C4-2B (cell line): ENCODE results near the gene NPHP4.

Experiments used
- H3K27ac ChIP-seq: fragments of 450-650 bp; 2 replicates; pipeline ENCODE4 v1.5.1; 2017
- CTCF ChIP-seq: fragments of 450-650 bp; conservative IDR thresholded peaks from 2 replicates; pipeline ENCODE4 v1.5.1; 2017; ENCODE audit warnings: mild to moderate bottlenecking
- ZFX ChIP-seq: fragments of 450-650 bp; IDR thresholded peaks from 2 replicates; pipeline ENCODE4 v1.6.1; 2017

The NPHP4 gene

DNA sequence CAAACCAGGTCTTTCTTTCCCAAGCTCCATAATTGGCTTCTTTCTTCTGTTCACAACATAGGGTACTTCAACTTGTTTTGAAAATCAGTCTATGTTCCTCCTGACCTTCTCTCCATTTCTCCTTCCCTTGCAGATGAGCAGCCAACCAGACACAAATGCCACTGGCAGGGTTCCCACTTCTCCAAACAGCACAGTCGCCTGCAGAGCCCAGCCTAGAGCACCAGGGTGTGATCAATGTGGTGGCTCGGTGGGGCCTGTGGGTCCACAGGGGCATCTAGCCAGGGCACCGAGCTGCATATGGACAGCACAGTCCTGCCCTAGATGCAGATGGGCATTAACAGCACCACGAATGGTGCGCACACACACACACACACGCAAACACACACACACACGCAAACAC lies 112.8 kb downstream of the NPHP4 start:
- TF ChIP-seq ZFX (no peak), CTCF (no peak)

DNA sequence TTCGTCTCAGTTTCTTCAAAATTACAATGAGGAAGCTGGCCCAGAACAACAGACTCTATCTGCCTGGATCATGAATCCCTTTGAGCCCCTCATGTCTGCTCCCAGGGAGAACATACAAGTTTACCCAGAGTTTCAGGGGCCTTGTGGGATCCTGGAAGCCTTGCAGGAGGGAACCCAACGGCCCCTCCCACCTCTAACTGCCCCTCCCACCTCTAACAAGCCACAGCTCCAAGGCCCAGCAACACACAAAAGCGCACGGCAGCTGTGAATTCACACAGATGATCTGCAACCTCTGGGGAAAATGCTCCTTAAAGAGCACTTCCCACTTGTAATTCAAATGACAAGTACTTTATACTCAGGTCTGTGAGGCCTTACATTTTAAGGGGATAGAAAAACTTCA lies 113.3 kb downstream of the NPHP4 start:
- H3K27ac ChIP-seq = no peak overlapping the region
- TF ChIP-seq ZFX (no peak), CTCF (no peak)

More for the DNA sequence above, 112.8 kb downstream of the NPHP4 start:
- no peak overlapping the region for H3K27ac ChIP-seq

GRCh38 chr1:5877683-5878530 lies 114.3 kb downstream of the NPHP4 start:
- TF ChIP-seq CTCF = no peak
- TF ChIP-seq ZFX = no peak
- no peak overlapping the region for H3K27ac ChIP-seq

GRCh38 chr1:5877001-5877400 lies 115.2 kb downstream of the NPHP4 start:
- TF ChIP-seq ZFX = no peak
- no peak for TF ChIP-seq CTCF
- no peak overlapping the region for H3K27ac ChIP-seq

DNA sequence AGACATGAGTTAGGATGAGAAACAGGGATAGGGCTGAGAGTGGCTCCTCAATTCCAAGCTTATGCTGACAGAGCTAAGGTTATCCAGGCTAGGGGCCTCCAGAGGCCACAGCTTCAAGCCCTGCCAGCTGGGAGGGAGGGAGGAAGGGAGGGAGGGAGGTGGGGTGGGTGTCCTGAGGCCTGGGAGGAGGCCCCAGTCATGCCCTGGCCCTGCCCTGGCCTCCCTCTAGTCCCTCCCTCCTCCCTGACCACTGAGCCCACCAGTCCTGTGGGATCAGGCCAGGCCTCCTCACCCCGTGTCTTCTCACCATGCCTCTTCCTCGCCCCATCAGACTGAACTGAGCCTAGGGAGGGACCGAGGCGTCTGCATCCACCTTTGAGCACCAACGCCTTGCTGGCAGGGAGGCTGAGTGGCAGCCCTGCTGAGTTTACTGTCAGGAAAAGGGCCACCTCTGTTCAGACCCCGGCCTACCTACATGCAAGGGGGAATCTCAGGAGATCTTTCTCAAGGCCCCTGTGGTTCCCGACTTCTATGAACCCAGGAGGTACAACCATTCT lies 116.1 kb downstream of the NPHP4 start:
- TF ChIP-seq ZFX (no peak), CTCF (no peak)
- no peak overlapping the region for H3K27ac ChIP-seq

DNA sequence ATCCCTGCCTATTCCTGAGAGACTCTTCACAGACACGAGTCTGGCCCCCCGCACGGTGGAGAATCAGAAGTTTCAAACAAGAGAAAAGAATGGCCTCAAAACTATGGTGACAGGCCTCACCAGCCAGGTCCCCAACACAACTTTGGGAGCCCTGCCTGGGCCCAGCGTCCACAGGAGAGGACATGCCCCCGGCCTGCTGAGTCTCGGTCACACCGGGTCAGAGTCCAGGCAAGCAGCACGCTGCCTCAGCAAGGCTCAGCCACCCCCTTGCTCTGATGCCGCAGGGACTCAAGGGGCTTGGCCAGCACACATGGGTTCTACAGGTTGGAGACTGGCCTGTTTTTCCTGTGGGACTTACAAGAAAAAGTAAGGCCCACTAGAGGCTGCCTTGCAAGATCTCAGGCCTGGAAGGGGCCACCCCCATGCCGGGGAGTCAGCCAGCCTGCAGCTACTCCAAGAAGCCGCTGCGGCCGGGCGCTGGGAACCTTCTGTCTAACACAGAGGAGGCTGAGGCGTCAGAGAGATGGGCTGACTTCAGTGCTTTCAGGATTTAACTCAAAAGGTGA lies 116.8 kb downstream of the NPHP4 start:
- TF ChIP-seq CTCF = no peak
- TF ChIP-seq ZFX = no peak
- no peak overlapping the region for H3K27ac ChIP-seq

- no peak for TF ChIP-seq CTCF
- no peak for TF ChIP-seq ZFX
- no peak overlapping the region for H3K27ac ChIP-seq
Measured at GRCh38 chr1:5874416-5875110, 117.7 kb downstream of the NPHP4 start.
